ENCODE data around the gene ADGRA3.

GRCh38 chr4:22434895-22435294 lies 81.0 kb downstream of the ADGRA3 start:
- TF ChIP-seq, protein P1, sequence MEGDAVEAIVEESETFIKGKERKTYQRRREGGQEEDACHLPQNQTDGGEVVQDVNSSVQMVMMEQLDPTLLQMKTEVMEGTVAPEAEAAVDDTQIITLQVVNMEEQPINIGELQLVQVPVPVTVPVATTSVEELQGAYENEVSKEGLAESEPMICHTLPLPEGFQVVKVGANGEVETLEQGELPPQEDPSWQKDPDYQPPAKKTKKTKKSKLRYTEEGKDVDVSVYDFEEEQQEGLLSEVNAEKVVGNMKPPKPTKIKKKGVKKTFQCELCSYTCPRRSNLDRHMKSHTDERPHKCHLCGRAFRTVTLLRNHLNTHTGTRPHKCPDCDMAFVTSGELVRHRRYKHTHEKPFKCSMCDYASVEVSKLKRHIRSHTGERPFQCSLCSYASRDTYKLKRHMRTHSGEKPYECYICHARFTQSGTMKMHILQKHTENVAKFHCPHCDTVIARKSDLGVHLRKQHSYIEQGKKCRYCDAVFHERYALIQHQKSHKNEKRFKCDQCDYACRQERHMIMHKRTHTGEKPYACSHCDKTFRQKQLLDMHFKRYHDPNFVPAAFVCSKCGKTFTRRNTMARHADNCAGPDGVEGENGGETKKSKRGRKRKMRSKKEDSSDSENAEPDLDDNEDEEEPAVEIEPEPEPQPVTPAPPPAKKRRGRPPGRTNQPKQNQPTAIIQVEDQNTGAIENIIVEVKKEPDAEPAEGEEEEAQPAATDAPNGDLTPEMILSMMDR (IDR thresholded peaks at IDR 0.05) = peak in 2 of 4 experiments; percentile 8 to 33
- no peak for TF ChIP-seq POLR2A (IDR thresholded peaks at IDR 0.05)
